Activated CD4-positive, alpha-beta T cell treated with anti-CD3 and anti-CD28 coated beads, Interleukin-2, amount 50 U/mL, for 16 hours (primary cell): ENCODE results near the gene OR2T8.

Experiments used
- DNase-seq: peaks from one replicate; pipeline ENCODE4 v3.0.0-alpha.2; 2020

OR2T8 gene

GRCh38 chr1:247962911-247963588, 43.0 kb downstream of the OR2T8 start:
- DNase-seq, result peak; percentile 1

- DNase-seq, result no peak
Measured at GRCh38 chr1:247964933-247965332, 44.9 kb downstream of the OR2T8 start, which contains the start of gene OR2AK2. Gene OR2AK2 (plus strand): TSS chr1:247965233. CDS start chr1:247965377, 144 bp downstream.

DNA sequence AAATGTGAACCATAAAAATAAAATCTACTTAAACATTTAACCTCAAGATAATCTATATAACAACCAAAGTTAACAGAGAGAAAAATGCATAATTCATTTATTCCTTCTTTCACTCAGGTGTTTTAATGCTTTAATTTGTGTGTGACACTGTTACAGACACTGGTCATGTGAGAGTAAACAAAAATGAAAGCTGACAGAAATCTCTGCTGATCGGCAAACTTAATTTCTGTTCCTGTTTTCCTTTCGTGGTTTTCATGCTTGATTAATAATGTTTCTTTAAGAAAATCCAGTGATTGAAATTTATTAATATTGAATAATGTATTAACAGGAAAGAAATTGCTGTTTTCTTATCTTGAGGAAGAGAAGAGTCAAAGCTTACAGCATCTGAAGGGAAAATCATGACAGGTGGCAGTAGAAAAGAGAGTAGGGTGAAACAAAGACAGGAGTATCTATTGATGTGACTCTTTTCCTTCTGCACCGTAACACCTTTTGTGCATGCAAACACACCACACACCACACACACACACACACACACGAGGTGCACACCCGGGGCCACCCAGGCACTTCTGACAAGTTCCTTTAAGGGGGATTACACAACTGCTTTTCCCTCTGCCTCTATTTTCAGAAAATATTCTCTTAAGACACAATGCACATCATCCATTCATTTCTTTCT, 46.6 kb downstream of the OR2T8 start:
- no peak for DNase-seq
